ENCODE results near the gene CRBN.

The CRBN gene

GRCh38 chr3:3179407-3180094 lies at the start of gene CRBN:
Gene CRBN (minus strand): TSS chr3:3179691. CDS start chr3:3179687, 4 bp downstream.
- in situ Hi-C loops (cut with MboI; ENCODE audit: low sequenced_read_pairs): loop anchor here (25.0 kb wide), 1 partner anchor 1108 kb away; no protein-coding TSS in a partner anchor

GRCh38 chr3:3227640-3228039 lies 48.1 kb upstream of the CRBN start:
- in situ Hi-C loops (cut with MboI; ENCODE audit: low sequenced_read_pairs): no loop called here

GRCh38 chr3:3221528-3221927 lies 42.0 kb upstream of the CRBN start:
- in situ Hi-C loops (cut with MboI; ENCODE audit: low sequenced_read_pairs): no loop called here

GRCh38 chr3:3216401-3216800 lies 36.9 kb upstream of the CRBN start:
- in situ Hi-C loops (cut with MboI; ENCODE audit: low sequenced_read_pairs): no loop called here

GRCh38 chr3:3212781-3213440 lies 33.4 kb upstream of the CRBN start:
- in situ Hi-C loops (cut with MboI; ENCODE audit: low sequenced_read_pairs): no loop called here

- in situ Hi-C loops (cut with MboI; ENCODE audit: low sequenced_read_pairs): no loop called here
Observed at GRCh38 chr3:3209714-3210113, 30.2 kb upstream of the CRBN start.

GRCh38 chr3:3209057-3209456 lies 29.6 kb upstream of the CRBN start:
- in situ Hi-C loops (cut with MboI; ENCODE audit: low sequenced_read_pairs): no loop called here

GRCh38 chr3:3201611-3202010 lies 22.1 kb upstream of the CRBN start:
- in situ Hi-C loops (cut with MboI; ENCODE audit: low sequenced_read_pairs): no loop called here

GRCh38 chr3:3200632-3201212 lies 21.2 kb upstream of the CRBN start:
- in situ Hi-C loops (cut with MboI; ENCODE audit: low sequenced_read_pairs): no loop called here

GRCh38 chr3:3199306-3199705 lies 19.8 kb upstream of the CRBN start:
- in situ Hi-C loops (cut with MboI; ENCODE audit: low sequenced_read_pairs): loop anchor here (25.0 kb wide), 1 partner anchor 1088 kb away; no protein-coding TSS in a partner anchor

GRCh38 chr3:3196148-3196861 lies 16.8 kb upstream of the CRBN start:
- in situ Hi-C loops (cut with MboI; ENCODE audit: low sequenced_read_pairs): loop anchor here (25.0 kb wide), 1 partner anchor 1091 kb away; no protein-coding TSS in a partner anchor

GRCh38 chr3:3194861-3195260 lies 15.4 kb upstream of the CRBN start:
- in situ Hi-C loops (cut with MboI; ENCODE audit: low sequenced_read_pairs): loop anchor here (25.0 kb wide), 1 partner anchor 1092 kb away; no protein-coding TSS in a partner anchor

GRCh38 chr3:3192286-3192675 lies 12.8 kb upstream of the CRBN start:
- in situ Hi-C loops (cut with MboI; ENCODE audit: low sequenced_read_pairs): loop anchor here (25.0 kb wide), 1 partner anchor 1095 kb away; no protein-coding TSS in a partner anchor

- in situ Hi-C loops (cut with MboI; ENCODE audit: low sequenced_read_pairs): loop anchor here (25.0 kb wide), 1 partner anchor 1096 kb away; no protein-coding TSS in a partner anchor
Observed at GRCh38 chr3:3191675-3192285, 12.3 kb upstream of the CRBN start.

GRCh38 chr3:3189961-3190360 lies 10.5 kb upstream of the CRBN start:
- in situ Hi-C loops (cut with MboI; ENCODE audit: low sequenced_read_pairs): loop anchor here (25.0 kb wide), 1 partner anchor 1097 kb away; no protein-coding TSS in a partner anchor

- in situ Hi-C loops (cut with MboI; ENCODE audit: low sequenced_read_pairs): loop anchor here (25.0 kb wide), 1 partner anchor 1098 kb away; no protein-coding TSS in a partner anchor
Observed at GRCh38 chr3:3189102-3189727, 9.7 kb upstream of the CRBN start.

- in situ Hi-C loops (cut with MboI; ENCODE audit: low sequenced_read_pairs): loop anchor here (25.0 kb wide), 1 partner anchor 1102 kb away; no protein-coding TSS in a partner anchor
Observed at GRCh38 chr3:3184876-3185275, 5.4 kb upstream of the CRBN start.

GRCh38 chr3:3180456-3180855 lies 965 bp upstream of the CRBN start:
- in situ Hi-C loops (cut with MboI; ENCODE audit: low sequenced_read_pairs): loop anchor here (25.0 kb wide), 1 partner anchor 1107 kb away; no protein-coding TSS in a partner anchor

GRCh38 chr3:3178498-3179328 lies 778 bp downstream of the CRBN start:
- in situ Hi-C loops (cut with MboI; ENCODE audit: low sequenced_read_pairs): loop anchor here (25.0 kb wide), 1 partner anchor 1109 kb away; no protein-coding TSS in a partner anchor

Measured in HL-60/S4 treated with phorbol 12-myristate 13-acetate at 8.2 ng/mL for 4 days and 3 days (cell line).